DMS114 treated with DMSO at 0.1 percent for 48 hours (cell line): ENCODE measurements around the gene PHF11.

Source experiments
- DNase-seq: peaks from one replicate; lab custom pipeline; 2025; ENCODE audit not compliant: unreplicated experiment; lab: John Stamatoyannopoulos, UW

The PHF11 gene

DNA sequence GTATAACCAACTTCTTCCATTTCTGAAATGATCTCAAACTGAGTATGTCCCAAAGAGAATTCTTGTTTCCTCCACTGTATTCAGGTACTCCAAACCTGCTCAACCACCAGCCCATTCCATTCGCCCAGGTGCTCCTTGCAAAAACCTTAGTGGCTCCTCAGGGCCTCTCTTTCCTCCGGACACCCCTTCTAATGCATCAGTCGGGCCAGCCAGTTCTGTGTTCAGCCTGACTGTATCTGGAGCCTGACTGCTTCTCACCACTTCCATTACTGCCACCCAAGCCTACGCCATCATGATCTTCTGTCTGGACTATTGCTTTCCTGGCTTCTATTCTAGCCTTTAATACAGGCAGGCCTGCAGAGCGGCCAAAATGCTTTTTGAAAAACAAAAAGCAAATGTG, 1.5 kb downstream of the PHF11 start:
- DNase-seq: no peak

DNA sequence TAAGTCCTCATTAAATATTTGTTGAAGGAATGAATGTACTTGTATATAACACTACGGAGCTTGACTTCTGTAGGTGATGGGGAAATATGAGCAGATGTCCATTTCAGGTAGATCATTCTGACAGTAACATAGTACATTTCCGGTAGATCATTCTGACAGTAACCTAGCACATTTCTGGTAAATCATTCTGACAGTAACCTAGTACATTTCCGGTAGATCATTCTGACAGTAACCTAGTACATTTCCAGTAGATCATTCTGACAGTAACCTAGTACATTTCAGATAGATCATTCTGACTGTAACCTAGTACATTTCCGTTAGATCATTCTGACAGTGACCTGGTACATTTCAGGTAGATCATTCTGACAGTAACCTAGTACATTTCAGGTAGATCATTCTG, 2.5 kb downstream of the PHF11 start:
- no peak for DNase-seq

DNA sequence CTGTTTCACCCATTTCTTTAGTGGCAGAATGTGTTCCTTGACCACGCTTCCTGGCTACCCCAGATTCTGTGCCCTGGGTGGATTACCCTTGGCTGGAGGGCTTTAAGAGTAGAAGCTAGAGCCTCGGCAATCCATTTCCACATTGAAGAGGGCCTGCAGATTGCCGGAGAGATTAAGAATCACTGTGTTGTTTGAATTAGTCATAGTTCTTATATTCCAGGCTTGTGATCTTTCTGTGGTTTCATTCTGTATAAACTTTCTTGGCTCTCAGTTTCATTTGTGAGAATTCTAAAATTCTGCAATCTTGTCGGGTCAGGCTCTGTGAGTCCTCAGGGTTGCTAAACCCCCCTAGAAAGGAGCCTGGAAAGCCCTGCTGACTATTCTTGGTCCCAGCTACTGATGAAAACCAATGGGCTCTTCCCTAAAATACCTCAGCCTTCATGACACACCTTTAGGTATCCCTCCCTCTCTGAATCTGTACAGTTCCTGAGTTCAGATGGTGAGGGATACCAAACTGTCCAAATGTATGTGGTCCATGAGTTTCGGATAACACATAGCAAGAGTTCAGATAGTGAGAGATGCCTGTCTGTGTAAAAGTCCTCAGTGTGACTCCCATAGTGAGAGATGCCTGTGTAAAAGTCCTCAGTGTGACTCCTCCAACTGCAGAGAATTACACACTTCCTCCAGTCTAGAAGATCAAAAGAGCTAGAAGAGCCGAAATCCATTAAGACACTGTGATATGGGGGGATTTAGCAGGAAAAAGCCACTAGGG, 4.3 kb downstream of the PHF11 start:
- DNase-seq: no peak

DNA sequence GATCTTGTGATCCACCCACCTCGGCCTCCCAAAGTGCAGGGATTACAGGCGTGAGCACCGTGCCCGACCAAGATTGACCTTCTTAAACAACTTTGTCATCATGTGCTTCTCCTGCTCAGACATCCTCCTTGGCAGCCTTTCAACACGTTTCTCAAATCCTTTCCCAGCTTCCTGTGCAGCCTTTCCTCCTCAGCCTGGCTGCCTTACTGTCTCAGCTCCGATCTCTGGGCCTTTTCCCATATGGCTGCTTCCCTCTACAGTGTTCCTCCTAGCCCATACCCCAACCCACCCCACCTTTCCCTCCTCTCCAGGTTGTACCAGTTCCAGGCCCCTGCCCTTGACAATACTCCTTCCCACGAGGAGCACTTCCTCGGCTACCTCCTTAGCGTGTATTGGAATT, 7.2 kb downstream of the PHF11 start:
- no peak for DNase-seq

DNA sequence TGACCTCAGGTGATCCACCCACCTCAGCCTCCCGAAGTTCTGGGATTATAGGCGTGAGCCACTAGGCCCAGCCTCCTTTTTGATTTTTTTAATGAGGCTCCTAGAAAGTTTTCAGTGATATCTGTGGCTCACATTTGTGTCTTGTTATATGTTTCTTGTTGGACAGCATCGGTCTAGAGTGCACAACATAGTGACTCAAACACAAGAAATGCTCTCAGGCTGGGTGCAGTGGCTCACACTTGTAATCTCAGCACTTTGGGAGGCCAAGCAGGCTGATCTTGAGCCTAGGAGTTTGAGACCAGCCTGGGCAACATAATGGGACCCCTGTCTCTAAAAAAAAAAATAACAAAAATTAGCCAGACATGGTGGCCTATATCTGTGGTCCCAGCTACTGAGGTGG, 8.2 kb downstream of the PHF11 start:
- no peak for DNase-seq

DNA sequence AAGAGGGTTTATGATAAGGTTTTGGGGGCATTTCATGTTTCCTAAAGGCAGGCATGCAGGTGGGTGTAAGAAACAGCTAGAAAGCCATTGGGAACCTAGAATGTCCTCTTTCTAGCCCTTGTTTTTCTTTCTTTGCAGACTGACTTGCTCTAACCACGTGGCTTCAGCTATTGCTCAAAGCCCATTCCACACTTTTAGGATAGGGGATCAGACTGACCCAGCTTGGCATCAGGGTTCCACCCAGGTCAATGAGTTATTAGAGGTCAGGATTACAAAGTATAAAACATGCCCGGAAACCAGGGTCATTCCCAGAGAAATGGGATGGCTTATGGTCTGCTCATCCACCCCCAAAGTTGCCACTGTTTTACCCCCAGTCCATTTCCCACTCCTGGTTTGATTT, 16.8 kb downstream of the PHF11 start:
- no peak for DNase-seq

DNA sequence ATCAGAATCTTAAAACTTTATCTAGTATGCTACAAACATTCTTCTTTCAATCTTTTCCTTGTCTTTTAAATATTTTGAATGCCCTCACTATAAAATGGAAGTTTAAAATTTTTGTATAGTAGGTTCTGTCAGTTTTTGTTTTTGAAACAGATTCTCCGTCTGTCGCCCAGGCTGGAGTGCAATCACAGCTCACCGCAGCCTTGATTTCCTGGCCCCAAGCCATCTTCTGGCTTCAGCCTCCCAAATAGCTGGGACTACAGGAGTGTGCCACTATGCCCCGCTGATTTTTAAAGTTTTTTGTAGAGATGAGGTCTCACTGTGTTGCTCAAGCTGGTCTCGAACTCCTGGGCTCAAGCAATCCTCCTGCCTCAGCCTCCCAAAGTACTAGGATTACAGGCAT, 20.7 kb downstream of the PHF11 start:
- no peak for DNase-seq

DNA sequence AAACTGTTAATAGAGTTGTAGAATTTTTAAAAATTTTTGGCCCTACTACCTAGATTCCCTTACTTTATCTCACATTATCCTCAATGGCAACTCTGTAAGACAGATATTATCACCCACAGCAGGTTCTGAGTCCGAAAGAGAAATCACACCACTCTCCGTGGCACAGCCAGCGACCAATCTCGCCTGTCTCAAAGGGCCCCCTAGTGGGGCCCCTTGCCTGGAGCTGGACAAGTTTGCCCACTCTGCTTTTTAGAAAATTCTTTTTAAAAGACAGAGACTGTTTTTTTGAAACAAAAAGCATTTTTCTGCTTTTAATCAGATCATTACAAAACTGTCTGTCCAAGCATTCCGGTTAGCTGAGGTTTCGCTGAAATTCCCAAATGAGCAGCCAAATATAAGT, 21.7 kb downstream of the PHF11 start:
- no peak for DNase-seq

DNA sequence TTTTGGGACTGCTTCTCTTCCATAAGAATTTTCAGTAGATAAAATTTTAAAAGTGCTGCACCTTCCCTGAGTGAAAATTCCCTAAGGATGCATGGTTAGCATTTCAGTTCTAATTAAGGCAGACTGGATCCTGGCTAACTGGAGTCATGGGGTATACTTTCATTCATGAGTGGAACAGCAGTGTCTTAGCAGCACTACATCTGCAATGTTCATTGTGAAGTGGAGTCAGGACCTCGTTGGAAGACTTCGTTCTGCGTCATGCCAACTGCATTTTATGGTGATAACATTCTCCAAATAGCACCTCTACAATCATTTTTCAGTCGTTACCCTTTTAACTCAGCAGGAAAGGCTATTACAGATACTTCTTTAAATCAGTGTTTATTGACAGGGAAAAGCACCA, 25.5 kb downstream of the PHF11 start:
- no peak for DNase-seq

DNA sequence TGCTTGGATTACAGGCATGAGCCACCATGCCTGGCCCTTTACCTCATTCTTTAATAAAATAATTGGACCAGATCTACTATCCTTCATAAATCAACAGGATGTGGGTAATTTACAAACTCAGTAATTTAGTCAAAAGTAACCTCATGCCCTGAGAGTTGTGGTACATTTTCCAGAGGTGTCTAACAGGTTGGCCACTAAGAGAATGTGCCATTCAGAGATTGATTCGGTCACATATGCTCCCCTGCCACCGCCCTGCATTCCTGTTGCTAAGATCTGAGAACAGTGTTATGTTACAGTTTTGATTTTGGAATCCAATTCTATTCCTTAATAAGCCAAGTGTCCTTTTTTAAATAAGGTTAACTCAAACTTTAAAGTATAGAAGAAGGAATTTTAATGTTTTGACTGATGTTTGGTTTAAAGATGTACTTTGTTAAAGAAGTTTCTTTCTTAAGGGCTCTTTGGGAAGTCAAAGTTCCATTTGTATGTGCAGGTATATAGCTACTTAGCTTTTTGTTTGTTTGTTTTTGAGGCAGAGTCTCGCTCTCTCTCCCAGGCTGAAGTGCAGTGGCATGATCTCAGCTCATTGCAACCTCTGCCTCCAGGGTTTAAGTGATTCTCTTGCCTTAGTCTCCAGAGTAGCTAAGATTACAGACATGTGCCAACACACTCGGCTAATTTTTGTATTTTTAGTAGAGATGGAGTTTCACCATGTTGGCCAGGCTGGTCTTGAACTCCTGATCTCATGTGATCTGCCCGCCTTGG, 29.2 kb downstream of the PHF11 start:
- no peak for DNase-seq

DNA sequence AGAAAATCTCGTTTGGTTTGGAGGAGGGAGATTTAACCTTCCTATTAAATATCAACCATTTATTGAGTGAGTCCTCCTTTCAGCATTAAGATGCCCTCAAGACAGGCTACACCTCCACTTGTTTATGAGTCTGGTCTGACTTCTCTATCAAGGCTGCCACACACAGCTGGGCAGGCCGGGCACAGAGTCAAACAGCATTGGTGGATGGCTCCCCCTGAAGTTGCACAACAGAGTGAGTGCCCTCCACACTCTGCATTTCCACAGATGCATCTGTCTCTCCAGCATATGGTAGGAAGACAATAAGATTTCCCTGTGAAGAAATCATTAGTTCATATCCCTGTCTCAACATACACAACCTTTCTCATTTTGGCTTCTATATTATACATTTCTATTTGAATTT, 31.4 kb downstream of the PHF11 start:
- no peak for DNase-seq

DNA sequence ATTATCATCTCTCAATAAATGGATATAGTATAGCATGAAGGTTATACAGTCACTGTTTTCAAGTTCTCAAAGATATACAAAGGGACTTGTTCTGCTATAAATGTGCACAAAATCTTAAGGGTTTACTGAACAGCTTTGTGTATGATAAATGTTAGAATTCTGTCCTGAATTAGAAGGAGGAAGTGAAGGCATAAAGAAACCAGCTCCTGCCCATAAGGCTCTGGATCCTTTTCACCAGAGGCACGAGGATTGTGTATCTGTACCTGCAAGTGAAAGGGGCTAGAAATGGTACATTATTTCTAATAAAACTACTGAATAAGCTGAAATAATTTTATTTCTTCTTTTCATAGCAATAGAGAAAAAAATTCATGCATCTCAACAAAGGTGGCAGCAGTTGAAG, 32.4 kb downstream of the PHF11 start:
- DNase-seq: no peak

DNA sequence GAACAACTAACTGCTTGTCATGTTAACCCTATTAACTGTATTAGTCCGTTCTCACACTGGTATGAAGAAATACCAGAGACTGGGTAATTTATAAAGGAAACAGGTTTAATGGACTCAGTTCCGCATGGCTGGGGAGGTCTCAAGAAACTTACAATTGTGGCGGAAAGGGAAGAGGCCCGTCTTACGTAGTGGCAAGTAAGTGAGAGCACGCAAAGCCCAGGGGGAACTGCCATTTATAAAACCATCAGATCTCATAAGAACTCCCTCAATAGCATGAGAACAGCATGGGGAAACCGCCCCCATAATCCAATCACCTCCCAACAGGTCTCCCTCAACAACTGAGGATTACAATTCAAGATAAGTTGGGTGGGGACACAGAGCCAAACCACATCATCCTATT, 34.7 kb downstream of the PHF11 start:
- DNase-seq: no peak

DNA sequence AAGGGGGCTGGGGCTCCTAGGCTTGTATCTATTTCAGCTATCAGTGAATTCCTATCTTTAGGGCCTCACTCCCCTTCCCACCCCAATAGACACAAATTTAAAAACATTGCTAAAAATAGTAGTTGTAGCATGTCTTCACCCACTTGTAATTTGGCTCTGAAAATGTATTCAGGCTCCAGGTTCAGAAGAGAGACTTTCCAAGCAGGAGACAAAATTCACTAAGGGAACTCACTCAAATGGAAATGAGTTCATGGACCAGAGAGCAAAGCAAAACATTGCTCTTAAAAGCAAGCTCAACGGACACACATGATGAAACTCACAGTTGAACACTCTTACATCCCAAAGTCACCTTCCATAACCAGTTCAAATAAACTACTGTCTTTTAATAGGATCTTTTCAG, 36.8 kb downstream of the PHF11 start:
- DNase-seq: no peak

DNA sequence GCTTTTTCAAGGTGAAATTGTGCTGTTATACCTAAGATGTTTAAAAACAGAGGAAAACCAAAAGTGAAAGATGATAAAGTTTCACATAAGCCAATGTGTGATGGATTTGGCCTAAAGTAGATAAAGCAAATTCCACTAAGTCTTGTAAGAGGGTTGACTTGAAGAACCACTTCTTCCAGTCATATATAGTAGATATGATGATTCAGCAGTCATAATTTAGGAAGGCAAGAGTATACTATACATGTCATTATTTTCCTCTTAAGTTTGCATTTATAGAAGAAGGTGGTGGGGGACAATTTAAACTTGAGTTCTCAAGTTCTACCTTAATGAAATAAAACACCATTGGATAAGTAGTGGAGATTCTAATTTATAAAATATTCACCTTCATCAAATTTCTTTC, 37.3 kb downstream of the PHF11 start:
- DNase-seq: no peak

DNA sequence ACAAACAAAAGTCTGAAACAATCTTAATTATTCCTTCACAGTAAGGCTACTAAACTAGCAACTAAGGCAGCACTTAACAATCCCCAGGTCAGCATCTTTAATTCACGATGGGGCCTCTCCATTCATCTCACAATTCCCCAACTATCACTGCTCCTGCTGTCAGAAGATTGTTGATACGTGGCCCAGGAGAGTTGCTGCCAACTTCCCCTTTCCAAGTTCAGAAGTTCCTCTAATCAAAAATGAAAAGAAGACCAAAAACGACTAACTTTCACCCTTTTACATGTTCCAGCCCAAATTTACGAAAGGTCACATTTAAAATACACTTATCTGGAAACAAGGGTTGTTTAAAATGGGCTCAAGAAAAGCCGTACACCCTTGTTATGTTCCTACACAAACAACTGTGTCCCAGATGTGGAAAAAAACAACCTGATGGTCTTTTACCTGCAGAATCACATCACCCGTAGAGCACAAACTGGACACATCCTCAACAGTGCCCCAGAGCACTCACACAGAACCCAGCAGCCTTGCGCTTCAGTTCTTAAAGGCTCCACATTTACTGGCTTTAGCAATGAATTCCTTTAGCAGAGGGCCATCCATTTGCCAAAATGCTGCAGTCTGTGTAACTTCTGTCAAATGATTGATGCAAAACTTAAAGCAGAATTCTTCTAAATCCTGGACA, 38.0 kb downstream of the PHF11 start:
- DNase-seq: no peak

DNA sequence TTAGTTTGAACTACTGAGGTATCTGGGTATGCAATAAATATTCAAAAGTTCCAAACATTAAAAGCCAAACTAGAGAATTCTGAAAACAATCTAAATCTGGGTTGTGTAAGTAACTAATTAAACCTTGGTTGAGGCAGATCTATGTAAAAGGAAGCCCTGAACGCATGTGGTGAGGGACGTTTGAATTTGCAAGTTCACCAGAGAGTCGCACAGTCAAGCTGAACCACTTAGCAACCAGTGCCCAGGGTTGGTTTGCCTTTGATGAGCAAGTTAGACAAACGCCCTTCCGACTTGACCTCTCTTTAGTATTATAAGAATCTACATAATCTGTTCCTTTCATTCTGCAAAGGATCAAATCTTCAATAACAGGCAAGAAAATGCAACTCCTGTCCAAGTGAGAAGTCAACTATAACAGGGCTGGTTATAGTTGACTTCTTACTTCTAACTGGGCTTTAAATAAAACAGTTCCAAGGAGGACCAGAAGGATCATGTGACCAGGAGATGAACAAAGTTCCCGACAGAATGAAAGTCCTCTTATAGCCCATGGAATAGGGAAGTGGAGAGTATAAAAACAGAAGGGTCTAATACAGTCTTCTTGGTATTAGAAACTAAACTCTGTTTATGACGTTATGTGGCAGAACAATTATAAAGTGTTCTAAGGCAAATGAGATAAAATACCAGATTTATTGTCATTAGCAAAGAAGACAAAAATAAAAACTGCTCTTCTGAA, 40.6 kb downstream of the PHF11 start:
- DNase-seq: no peak

DNA sequence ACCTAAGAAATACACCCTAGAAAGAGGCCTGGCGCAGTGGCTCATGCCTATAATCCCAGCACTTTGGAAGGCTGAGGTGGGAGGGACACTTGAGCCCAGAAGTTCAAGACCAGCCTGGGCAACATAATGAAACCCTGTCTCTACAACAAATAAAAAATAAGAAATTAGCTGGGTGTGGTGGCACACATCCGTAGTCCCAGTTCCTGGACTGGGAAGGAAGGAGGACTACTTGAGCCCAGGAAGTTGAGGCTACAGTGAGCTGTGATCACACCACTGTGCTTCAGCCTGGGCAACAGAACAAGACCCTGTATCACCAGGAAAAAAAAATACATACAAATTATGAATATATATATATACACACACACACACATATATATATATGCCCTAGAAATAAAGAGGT, 42.7 kb downstream of the PHF11 start:
- no peak for DNase-seq

DNA sequence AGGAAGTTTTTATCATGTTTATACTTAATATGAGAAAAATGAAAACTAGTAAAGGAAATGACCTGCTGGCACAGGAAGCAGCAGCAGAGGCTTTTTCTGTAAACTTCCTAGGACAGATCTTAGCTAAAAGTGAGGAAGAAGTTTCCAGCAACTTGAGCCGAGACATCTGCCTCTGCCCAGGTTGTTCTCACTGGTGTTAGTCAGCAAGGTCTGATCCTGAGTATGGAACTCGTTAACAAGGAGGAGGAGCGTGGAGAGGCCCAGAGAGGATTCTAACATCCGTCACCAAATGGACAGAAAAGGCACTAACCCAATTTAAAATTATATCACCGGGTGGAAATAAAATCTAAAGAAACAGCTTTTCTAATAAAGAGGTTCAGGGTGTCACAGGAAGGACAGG, 43.6 kb downstream of the PHF11 start:
- DNase-seq: no peak

DNA sequence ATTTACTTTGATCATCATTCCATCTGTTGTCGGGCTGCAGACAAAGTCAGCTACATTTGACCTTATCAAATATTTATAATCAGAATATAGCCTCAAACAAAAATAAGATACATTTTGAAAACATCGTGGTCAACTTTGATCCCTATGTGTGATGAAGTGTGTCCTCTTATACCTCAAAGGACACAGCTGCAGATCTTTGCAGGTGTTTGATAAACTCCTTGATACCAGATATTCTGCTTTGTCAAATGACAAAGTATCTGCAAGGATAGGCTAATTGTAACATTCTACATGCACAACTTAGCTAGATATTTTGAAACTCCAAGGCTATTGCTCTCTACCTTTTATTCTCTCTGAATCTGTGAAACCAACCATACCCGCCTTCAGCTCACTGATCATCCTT, 44.0 kb downstream of the PHF11 start:
- DNase-seq: no peak

DNA sequence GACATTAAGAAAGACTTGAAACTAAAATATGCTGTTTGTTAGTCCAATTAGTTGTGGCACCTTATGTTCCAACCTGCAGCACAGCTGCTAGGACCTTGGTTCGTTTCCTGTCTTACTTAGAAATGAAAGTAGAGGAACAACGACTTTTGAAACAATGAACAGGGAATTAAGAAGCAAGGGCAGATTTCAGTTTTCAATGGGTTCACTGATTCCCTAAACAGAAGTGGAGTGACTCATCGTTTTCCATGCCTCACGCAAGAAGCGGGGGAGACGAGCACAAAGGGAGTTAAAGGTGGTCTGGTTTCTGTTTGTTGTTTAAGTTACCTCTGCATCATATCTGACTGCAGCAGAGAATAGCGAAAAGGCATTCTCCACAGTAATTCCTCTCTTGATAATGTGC, 44.8 kb downstream of the PHF11 start:
- DNase-seq: no peak

DNA sequence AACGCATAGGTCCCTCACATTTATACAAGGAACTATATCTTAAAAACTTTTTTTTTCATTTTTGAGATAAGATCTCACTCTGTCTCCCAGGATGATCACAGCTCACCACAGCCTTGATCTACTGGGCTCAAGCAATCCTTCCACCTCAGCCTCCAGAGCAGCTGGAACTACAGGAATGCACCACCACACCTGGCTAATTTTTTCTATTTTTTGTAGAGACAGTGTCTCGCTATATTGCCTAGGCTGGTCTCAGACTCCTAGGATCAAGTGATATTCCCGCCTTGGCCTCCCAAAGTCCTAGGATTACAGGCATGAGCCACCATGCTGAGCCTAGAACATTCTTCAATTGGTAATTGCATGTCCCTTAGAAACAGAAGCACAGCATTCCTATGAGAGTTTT, 47.9 kb downstream of the PHF11 start:
- no peak for DNase-seq
